Ureter (tissue), 1 donor: Measurements from ENCODE around the gene RRAS2. TPM values are rescaled to one million over a fixed set of nuclear protein-coding genes. Genes with fewer than 3 reads are reported as not detected.
A peak's percentile ranks its signal among the peaks of the same experiment; 100 is the strongest.
"Not testable (repeated sequence)": the region's sequence is repeated elsewhere in the genome, so short reads cannot be mapped to it uniquely, and the experiment has no call there.

Source experiments
- DNase-seq: peaks from one replicate; pipeline ENCODE4 v3.0.0-alpha.2; 2020; ENCODE audit warnings: low spot score
- total RNA-seq: library from RNA; stranded (reverse); gene quantifications from one replicate; pipeline ENCODE4 v1.2.4, GENCODE V29; 2023
- donor health status: DM: yes; HTN: yes; CAD: no.

The RRAS2 gene
- total RNA-seq, 1 donor from 2014 or later = 31.1 TPM

GRCh38 chr11:14306481-14306880 lies 52.5 kb downstream of the RRAS2 start:
- DNase-seq = no peak

- no peak for DNase-seq
Observed at GRCh38 chr11:14305649-14306048, 53.3 kb downstream of the RRAS2 start.

GRCh38 chr11:14304601-14305000 lies 54.4 kb downstream of the RRAS2 start:
- DNase-seq = no peak

- DNase-seq = peak; percentile 53
Observed at GRCh38 chr11:14300661-14301304, 58.2 kb downstream of the RRAS2 start.

- no peak for DNase-seq
Observed at GRCh38 chr11:14299921-14300320, 59.1 kb downstream of the RRAS2 start.

GRCh38 chr11:14290422-14290821 lies 68.6 kb downstream of the RRAS2 start:
- DNase-seq = no peak

- DNase-seq = no peak
Observed at GRCh38 chr11:14288189-14288935, 70.6 kb downstream of the RRAS2 start.

GRCh38 chr11:14278869-14279268 lies 80.1 kb downstream of the RRAS2 start:
- not testable (repeated sequence) for DNase-seq

GRCh38 chr11:14275076-14275475 lies 83.9 kb downstream of the RRAS2 start:
- DNase-seq = no peak

- no peak for DNase-seq
Observed at GRCh38 chr11:14273895-14274294, 85.1 kb downstream of the RRAS2 start.

GRCh38 chr11:14270690-14271542 lies 88.1 kb downstream of the RRAS2 start:
- DNase-seq = peak; percentile 25

GRCh38 chr11:14269692-14270573 lies 89.0 kb downstream of the RRAS2 start:
- DNase-seq = peak; percentile 17

GRCh38 chr11:14267861-14268635 lies 90.9 kb downstream of the RRAS2 start:
- peak; percentile 17 for DNase-seq

- DNase-seq = no peak
Observed at GRCh38 chr11:14266622-14267021, 92.4 kb downstream of the RRAS2 start.

GRCh38 chr11:14264966-14265365 lies 94.0 kb downstream of the RRAS2 start:
- no peak for DNase-seq

- DNase-seq = no peak
Observed at GRCh38 chr11:14262271-14262846, 96.6 kb downstream of the RRAS2 start.

GRCh38 chr11:14261066-14261465 lies 97.9 kb downstream of the RRAS2 start:
- DNase-seq = no peak

- no peak for DNase-seq
Observed at GRCh38 chr11:14259878-14260277, 99.1 kb downstream of the RRAS2 start.

GRCh38 chr11:14259186-14259784 lies 99.7 kb downstream of the RRAS2 start:
- DNase-seq = no peak
